SIG-M5 (cell line): ENCODE measurements around the gene HNRNPCL1.
"Not testable (repeated sequence)": the region's sequence is repeated elsewhere in the genome, so short reads cannot be mapped to it uniquely, and the experiment has no call there.

ENCODE experiments used
- DNase-seq: peaks from one replicate; lab custom pipeline; 2025; lab: John Stamatoyannopoulos, UW

The HNRNPCL1 gene

GRCh38 chr1:12848620-12849019 is at the start of gene HNRNPCL1:
Gene HNRNPCL1 (minus strand): TSS chr1:12848720. CDS start chr1:12848289, 431 bp downstream.
- DNase-seq, result not testable (repeated sequence)

- not testable (repeated sequence) for DNase-seq
Measured at GRCh38 chr1:12898170-12898569, 49.6 kb upstream of the HNRNPCL1 start, which contains the start of gene PRAMEF10. Gene PRAMEF10 (minus strand): TSS chr1:12898270. CDS start chr1:12895847, 2,423 bp downstream.

- not testable (repeated sequence) for DNase-seq
Measured at GRCh38 chr1:12886101-12886500, 37.6 kb upstream of the HNRNPCL1 start, which contains the start of gene PRAMEF4. Gene PRAMEF4 (minus strand): TSS chr1:12886201. CDS start chr1:12883394, 2,807 bp downstream.

- not testable (repeated sequence) for DNase-seq
Measured at GRCh38 chr1:12878453-12878852, 29.9 kb upstream of the HNRNPCL1 start.

- not testable (repeated sequence) for DNase-seq
Measured at GRCh38 chr1:12863131-12863880, 14.8 kb upstream of the HNRNPCL1 start.

GRCh38 chr1:12856786-12857185 is 8.3 kb upstream of the HNRNPCL1 start, which contains the start of gene PRAMEF2:
Gene PRAMEF2 (plus strand): TSS chr1:12857086. CDS start chr1:12859010, 1,924 bp downstream.
- DNase-seq, result not testable (repeated sequence)

GRCh38 chr1:12851779-12852178 is 3.3 kb upstream of the HNRNPCL1 start:
- DNase-seq, result no peak

GRCh38 chr1:12833251-12833650 is 15.3 kb downstream of the HNRNPCL1 start:
- not testable (repeated sequence) for DNase-seq

- not testable (repeated sequence) for DNase-seq
Measured at GRCh38 chr1:12831310-12831709, 17.2 kb downstream of the HNRNPCL1 start, which contains the start of gene PRAMEF11. Gene PRAMEF11 (minus strand): TSS chr1:12831410. CDS start chr1:12828789, 2,621 bp downstream.

- not testable (repeated sequence) for DNase-seq
Measured at GRCh38 chr1:12819061-12819460, 29.5 kb downstream of the HNRNPCL1 start.

- no peak for DNase-seq
Measured at GRCh38 chr1:12811409-12811784, 37.1 kb downstream of the HNRNPCL1 start.

GRCh38 chr1:12810691-12811408 is 37.7 kb downstream of the HNRNPCL1 start:
- DNase-seq, result no peak

GRCh38 chr1:12809933-12810332 is 38.6 kb downstream of the HNRNPCL1 start:
- DNase-seq, result no peak

GRCh38 chr1:12799730-12800129 is 48.8 kb downstream of the HNRNPCL1 start:
- DNase-seq, result no peak

GRCh38 chr1:12798911-12799310 is 49.6 kb downstream of the HNRNPCL1 start:
- no peak for DNase-seq
